Glomerular endothelial cell (primary cell): Measurements from ENCODE around the gene CXCL12. TPM values are rescaled to one million over a fixed set of nuclear protein-coding genes. Genes with fewer than 3 reads are reported as not detected.

ENCODE experiments used
- DNase-seq: peaks from one replicate; pipeline ENCODE4 v3.0.0-alpha.2; 2011; ENCODE audit warnings: low read depth, low spot score; ENCODE audit errors: extremely low read depth
- total RNA-seq: library from RNA; depleted of rRNA; stranded (reverse); fragments of >200 nt; gene quantifications from 2 replicates; pipeline ENCODE4 v1.2.3, GENCODE V29; 2015

Gene CXCL12
- total RNA-seq, 1 donor from 2014 or later, result 9.5 TPM

GRCh38 chr10:44364566-44364965 is 20.3 kb downstream of the CXCL12 start:
- no peak for DNase-seq

GRCh38 chr10:44363716-44364115 is 21.2 kb downstream of the CXCL12 start:
- DNase-seq, result no peak

- no peak for DNase-seq
These were observed 21.8 kb downstream of the CXCL12 start for GRCh38 chr10:44362866-44363711.

DNA sequence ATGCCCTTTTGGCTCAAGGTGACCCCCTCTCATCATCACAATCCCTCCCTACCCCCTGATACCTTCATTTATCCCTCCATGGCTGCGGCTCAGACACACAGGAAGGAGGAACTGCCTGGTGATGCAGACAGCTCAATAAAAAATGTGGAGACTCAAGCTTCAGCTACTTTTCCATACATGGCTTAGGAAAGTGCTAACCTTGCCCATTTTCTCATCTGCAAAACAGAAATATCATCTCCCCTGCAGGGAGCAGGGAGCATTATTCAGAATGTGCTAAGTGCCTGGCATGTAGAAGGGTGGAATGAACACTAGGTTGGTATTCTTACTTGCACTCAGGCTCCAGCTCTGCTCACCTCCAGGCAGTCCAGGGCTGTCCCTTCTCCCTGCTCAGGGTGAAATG is 23.8 kb downstream of the CXCL12 start:
- DNase-seq, result no peak

GRCh38 chr10:44358080-44358771 is 26.7 kb downstream of the CXCL12 start:
- no peak for DNase-seq

DNA sequence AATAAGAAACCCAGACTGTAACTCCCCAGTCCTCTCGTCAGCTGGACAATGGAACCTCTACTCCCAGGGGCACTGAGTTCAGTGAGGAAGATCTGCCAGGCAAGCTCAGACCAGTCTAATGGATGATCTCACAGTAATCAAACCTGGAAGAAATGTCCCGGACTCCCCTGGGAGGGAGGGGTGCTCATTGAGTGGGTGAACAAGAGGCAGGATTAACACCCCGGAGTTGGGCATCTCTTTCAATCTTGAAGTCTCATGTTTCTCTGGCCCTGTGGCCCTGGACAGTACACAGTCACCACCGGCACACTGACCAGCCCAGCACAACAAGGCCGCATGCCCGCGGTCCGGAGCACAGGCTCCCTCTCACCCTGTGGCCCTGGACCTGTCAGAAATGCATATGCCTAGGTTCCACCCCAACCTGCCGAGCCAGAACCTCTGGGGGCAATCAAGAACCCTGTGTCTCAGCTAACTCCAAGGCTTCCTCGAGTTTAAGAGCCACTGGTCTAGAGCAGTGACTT is 27.8 kb downstream of the CXCL12 start:
- DNase-seq, result no peak

DNA sequence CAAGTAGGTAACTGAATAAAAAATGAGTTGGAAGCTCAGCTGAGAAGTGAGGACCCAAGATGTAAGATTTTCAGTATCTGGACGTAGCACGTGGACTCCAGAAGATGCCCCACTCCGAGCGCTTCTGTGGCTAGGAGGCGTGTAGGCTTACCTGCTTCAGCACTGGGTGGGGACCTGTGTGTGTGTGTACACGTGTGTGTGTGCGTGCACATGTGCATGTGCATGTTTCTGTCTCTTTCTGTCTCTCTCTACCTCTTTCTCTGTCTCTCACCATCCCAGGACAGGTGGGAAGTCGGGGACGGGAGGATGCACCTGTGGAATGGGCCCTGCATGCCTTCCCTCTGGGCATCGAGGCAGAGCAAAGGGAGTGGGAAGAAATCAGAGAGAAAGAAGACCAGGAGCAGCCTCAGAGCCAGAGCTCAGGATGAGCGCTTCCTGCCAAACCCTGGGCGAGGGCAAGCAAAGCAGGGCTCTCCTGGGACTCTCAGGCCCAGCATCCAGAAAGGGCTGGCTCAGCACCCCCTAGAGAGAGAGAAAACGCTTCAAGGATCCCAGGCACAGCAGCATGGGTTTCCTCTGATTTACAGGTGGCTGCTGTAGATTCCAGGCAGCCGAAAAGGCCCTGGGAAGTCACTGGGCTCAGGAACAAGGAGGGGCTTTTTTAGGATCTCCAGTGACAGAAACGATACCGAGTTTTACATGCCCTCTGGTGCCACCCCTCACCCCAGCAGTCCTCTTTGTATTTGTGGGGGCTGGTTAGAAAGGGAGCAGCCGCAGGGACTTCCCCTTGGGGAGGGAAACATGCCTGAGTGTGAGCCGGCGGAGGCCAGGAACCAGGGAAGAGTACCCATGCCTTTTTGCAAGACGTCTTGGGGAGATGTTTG is 28.5 kb downstream of the CXCL12 start:
- no peak for DNase-seq

GRCh38 chr10:44355630-44356029 is 29.3 kb downstream of the CXCL12 start:
- no peak for DNase-seq

DNA sequence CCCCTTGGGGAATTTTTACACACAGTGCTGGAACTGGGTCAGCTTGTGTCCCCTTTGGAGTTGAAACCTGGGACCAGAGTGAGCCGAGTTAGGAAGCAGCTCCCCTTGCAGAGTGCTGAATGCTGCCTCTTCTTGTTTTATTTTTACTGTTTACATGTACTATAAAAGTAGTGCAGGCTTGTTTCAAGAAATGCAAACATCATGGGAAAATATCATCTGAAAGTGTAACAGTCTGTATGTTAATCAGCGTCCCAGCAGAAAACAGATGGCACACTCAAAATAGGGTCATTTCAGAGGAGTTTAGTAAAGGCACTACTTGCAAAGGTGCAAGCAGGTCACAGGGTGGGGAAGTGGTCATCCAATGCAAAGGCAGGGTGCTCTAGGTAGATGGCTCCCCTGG is 30.1 kb downstream of the CXCL12 start:
- DNase-seq, result no peak

- DNase-seq, result no peak
These were observed 31.2 kb downstream of the CXCL12 start for GRCh38 chr10:44353721-44354120.

GRCh38 chr10:44353128-44353390 is 31.8 kb downstream of the CXCL12 start:
- no peak for DNase-seq

- no peak for DNase-seq
These were observed 32.4 kb downstream of the CXCL12 start for GRCh38 chr10:44352316-44353127.

GRCh38 chr10:44348496-44348895 is 36.4 kb downstream of the CXCL12 start:
- DNase-seq, result no peak

- no peak for DNase-seq
These were observed 37.1 kb downstream of the CXCL12 start for GRCh38 chr10:44347609-44348400.

DNA sequence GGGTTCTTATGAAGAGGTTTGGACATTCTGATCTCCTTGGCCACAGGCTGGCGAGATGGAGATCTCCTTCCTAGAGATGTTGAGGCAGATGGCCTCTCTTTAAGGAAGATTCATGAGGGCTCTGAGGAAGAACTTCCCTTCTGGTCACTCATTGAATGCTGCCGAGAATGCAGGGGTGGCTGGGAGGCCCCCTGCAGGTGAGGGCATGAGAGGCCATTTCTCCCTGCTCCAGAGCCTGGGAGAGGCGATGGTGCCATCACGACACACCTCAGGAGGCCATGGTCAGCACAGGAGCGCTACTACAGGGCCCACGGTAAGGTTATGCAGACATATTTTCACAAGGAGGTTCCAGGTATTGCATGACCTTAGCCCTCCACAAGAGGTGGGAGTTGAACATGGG is 40.2 kb downstream of the CXCL12 start:
- DNase-seq, result no peak

- DNase-seq, result no peak
These were observed 41.1 kb downstream of the CXCL12 start for GRCh38 chr10:44343843-44344242.

GRCh38 chr10:44341886-44342285 is 43.0 kb downstream of the CXCL12 start:
- no peak for DNase-seq

- DNase-seq, result no peak
These were observed 44.3 kb downstream of the CXCL12 start for GRCh38 chr10:44340557-44340956.

GRCh38 chr10:44339218-44339617 is 45.7 kb downstream of the CXCL12 start:
- no peak for DNase-seq

DNA sequence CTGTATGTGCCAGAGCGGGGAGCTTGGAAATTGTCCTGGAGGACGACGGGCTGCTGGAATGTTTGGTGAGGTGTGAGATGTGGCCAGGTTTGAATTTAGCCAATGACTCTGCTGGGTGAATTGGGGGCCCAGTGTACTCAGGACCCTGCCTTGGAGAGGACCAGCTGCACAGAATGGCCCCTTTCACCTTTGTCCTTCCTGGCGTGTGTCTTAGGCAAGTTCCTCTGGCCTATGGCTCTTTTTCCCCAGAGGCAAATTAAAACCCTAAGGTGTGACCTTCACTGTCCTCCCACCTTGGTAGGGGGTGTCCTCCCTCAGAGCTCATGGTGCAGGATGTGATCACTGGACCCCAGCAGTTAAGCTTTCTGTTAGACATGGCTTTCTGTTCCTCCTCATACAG is 47.8 kb downstream of the CXCL12 start:
- DNase-seq, result no peak
